Suprapubic skin (tissue), 4 donors: Measurements from ENCODE around the gene NDE1. TPM values are rescaled to one million over a fixed set of nuclear protein-coding genes. Genes with fewer than 3 reads are reported as not detected.

ENCODE experiments used
- DNase-seq, 2 donors: peaks; one replicate each; pipeline ENCODE4 v3.0.0-alpha.2; 2019; ENCODE audit warnings: low spot score in 2 of 2
- H3K27ac ChIP-seq: fragments of 200-600 bp; sonication (generic); one replicate; pipeline ENCODE4 v1.5.1; 2019
- H3K27me3 ChIP-seq: fragments of 200-600 bp; sonication (generic); one replicate; pipeline ENCODE4 v1.5.1; 2019
- H3K36me3 ChIP-seq: fragments of 200-600 bp; sonication (generic); one replicate; pipeline ENCODE4 v1.5.1; 2019
- H3K4me1 ChIP-seq: fragments of 200-600 bp; sonication (generic); one replicate; pipeline ENCODE4 v1.5.1; 2019
- H3K4me3 ChIP-seq: fragments of 200-600 bp; sonication (generic); one replicate; pipeline ENCODE4 v1.5.1; 2019; ENCODE audit warnings: mild to moderate bottlenecking
- H3K9me3 ChIP-seq: fragments of 200-600 bp; sonication (generic); one replicate; pipeline ENCODE4 v1.5.1; 2019
- CTCF ChIP-seq, 2 donors: fragments of 200-600 bp in 1 of 2; fragments of 450-650 bp in 1 of 2; sonication (generic) in 1 of 2; IDR thresholded peaks; one replicate each; pipeline ENCODE4 v1.5.1; 2016 to 2019; ENCODE audit warnings: antibody characterized with exemption in 2 of 2, mild to moderate bottlenecking in 1 of 2, moderate library complexity in 1 of 2
- EP300 ChIP-seq: sonication (generic); formaldehyde crosslinking; IDR thresholded peaks from one replicate; pipeline ENCODE4 v1.6.1; 2017; ENCODE audit warnings: antibody characterized with exemption
- POLR2A ChIP-seq, 2 donors: fragments of 450-650 bp; IDR thresholded peaks; one replicate each; pipeline ENCODE4 v1.6.1; 2017; ENCODE audit warnings: antibody characterized with exemption in 2 of 2, mild to moderate bottlenecking in 2 of 2, moderate library complexity in 2 of 2
- POLR2AphosphoS5 ChIP-seq, 3 donors: sonication (generic); formaldehyde crosslinking; IDR thresholded peaks; one replicate each; pipeline ENCODE4 v1.6.1; 2017; ENCODE audit warnings: antibody characterized with exemption in 3 of 3
- WGBS: methylation state at CpG from one replicate; pipeline ENCODE4 v1.1.5; 2018; 5-methylcytosine and 5-hydroxymethylcytosine counted together
- total RNA-seq, 4 donors: library from RNA; depleted of rRNA; stranded (reverse); fragments of >200 nt; gene quantifications; one replicate each; pipeline ENCODE4 v1.1.0, GENCODE V29; 2016

NDE1 gene
- total RNA-seq, 4 donors from 2014 or later = 85.2 to 145 (median 120) TPM

GRCh38 chr16:15640966-15641365, 9.1 kb upstream of the NDE1 start:
- Histone ChIP-seq H3K27me3 (no peaks in the 10 kb centered on the region), H3K4me1 (peaks cover 38% of the 10 kb centered on the region), H3K9me3 (no peaks in the 10 kb centered on the region), H3K4me3 (no peak overlapping the region), H3K27ac (no peak overlapping the region), H3K36me3 (peaks cover 43% of the 10 kb centered on the region)
- TF ChIP-seq EP300 = no peak
- 77% methylated on average over 4 of the region's 4 CpGs for WGBS
- no peak for DNase-seq

DNA sequence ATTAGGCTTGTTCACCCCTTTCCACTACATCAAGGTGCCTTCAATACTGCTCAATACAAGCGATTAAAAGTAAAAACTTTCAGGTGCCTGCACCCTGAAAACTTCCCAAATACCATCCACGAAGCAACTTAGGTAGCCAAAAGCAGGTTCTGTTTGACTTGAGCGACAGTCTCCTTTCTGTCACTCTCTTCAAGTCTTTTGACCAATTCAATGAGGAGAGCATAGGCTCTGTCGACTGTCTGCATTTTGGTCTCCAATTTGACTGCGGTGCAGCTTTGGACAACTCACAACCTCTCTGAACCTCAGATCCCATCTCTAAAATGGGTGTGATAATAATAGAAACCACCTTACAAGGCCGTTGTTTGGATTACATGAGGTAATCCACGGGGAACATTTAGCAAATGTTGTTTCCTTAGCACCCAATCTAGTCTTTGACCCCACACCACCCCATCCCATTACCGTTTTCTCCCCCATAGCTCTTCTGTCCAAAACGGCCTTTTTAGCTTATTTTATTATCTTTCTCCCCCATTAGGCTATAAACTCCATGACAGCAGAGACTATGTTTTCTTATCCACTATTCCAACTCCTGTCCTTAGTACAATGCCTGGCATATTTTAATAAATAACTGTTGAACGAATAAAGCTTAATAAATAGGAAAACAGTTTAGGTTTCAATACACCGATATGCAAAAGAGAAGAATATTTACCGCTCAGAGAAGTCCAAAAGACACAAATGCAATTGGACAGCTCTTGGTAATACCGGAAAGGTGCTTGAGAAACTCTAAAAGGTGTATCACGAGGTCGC, 8.1 kb upstream of the NDE1 start:
- Histone ChIP-seq H3K36me3 (peaks cover 33% of the 10 kb centered on the region), H3K27me3 (no peaks in the 10 kb centered on the region), H3K27ac (peak overlapping the region; percentile 99), H3K4me3 (peak overlapping the region; percentile 97), H3K4me1 (peaks cover 41% of the 10 kb centered on the region), H3K9me3 (no peaks in the 10 kb centered on the region)
- DNase-seq = no peak
- TF ChIP-seq EP300 (no peak), POLR2A (IDR thresholded peaks at IDR 0.05) (no peak), POLR2AphosphoS5 (IDR thresholded peaks at IDR 0.05) (no peak), CTCF (IDR thresholded peaks at IDR 0.05) (no peak)
- 16% methylated on average over 15 of the region's 15 CpGs for WGBS

GRCh38 chr16:15642557-15643047, 7.4 kb upstream of the NDE1 start:
- H3K36me3 ChIP-seq = peaks cover 26% of the 10 kb centered on the region
- no peaks in the 10 kb centered on the region for H3K9me3 ChIP-seq
- no peak for TF ChIP-seq POLR2A (IDR thresholded peaks at IDR 0.05)
- TF ChIP-seq CTCF (IDR thresholded peaks at IDR 0.05) = peak; percentile 13 to 34
- no peak for TF ChIP-seq EP300
- no peak for TF ChIP-seq POLR2AphosphoS5 (IDR thresholded peaks at IDR 0.05)
- peak overlapping the region; percentile 99 for H3K27ac ChIP-seq
- WGBS = 0% methylated on average over 18 of the region's 23 CpGs
- DNase-seq = peak; percentile 84 to 91
- no peaks in the 10 kb centered on the region for H3K27me3 ChIP-seq
- peaks cover 41% of the 10 kb centered on the region for H3K4me1 ChIP-seq
- H3K4me3 ChIP-seq = peak overlapping the region; percentile 97

DNA sequence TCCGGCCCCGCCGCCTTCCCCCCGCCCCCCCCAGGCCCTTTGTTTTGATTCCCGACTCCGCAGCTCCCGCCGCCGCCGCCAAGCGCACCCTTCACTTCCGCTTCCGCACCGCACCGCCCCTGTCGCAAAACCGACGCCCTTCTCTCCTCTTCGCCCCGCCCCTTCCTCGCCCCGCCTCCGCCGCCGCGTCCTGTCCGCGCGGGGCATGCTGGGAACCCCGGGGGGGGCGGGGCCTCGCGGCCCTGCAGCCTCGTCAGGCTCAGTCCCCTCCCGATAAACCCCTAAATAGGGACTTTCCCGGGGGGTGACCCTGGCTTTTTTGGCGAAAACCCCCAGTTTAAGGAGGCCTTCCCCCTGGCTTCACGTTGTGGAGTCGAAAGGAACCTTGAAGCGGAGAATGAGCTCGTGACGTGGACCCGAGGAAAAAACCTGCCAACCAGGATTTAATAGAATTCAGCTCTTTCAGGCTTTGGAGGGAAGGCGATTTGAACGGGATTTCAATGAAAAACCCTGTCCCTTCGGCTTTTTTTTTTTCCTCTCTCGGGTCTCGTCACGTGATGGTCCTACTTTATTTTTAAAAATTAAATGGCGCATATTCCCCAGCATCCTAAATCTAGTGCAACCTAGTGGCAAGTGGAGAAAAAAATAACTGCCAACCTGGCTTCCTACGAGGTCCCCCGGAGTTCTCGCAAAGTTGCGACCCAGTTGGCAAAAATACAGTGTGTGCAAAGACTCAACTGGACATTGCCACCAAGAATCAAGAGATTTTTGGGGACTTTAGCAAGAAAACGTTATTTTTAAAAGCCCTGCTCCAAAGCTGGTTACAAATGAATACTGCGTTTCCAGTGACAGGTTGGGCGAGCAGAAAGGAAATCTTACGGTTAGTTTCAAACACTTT, 6.7 kb upstream of the NDE1 start, which contains the start of gene MARF1:
MARF1 (minus strand) TSS at position 107 of the 898 bp plus-strand sequence. CDS start 3,921 bp downstream, outside the sequence.
- TF ChIP-seq CTCF (IDR thresholded peaks at IDR 0.05) (peak; percentile 19 to 20), POLR2A (IDR thresholded peaks at IDR 0.05) (peak; percentile 93 to 98), POLR2AphosphoS5 (IDR thresholded peaks at IDR 0.05) (peak in 2 of 3 donors; percentile 86), EP300 (no peak)
- peak within 1 kb of the TSS; percentile 97 for H3K4me3 ChIP-seq
- DNase-seq = peak; percentile 99
- no peaks in the 10 kb centered on the region for H3K27me3 ChIP-seq
- H3K36me3 ChIP-seq = peaks cover 19% of the 10 kb centered on the region
- H3K9me3 ChIP-seq = no peaks in the 10 kb centered on the region
- H3K4me1 ChIP-seq = peaks cover 41% of the 10 kb centered on the region
- under 1% methylated on average over 51 of the region's 58 CpGs for WGBS
- H3K27ac ChIP-seq = peak within 1 kb of the TSS; percentile 99

- 6% methylated on average over 4 of the region's 4 CpGs for WGBS
- H3K27me3 ChIP-seq = no peaks in the 10 kb centered on the region
- peaks cover 41% of the 10 kb centered on the region for H3K4me1 ChIP-seq
- H3K27ac ChIP-seq = peak overlapping the region; percentile 99
- H3K4me3 ChIP-seq = peak overlapping the region; percentile 97
- TF ChIP-seq CTCF (IDR thresholded peaks at IDR 0.05) (no peak), EP300 (no peak), POLR2A (IDR thresholded peaks at IDR 0.05) (no peak), POLR2AphosphoS5 (IDR thresholded peaks at IDR 0.05) (no peak)
- no peak for DNase-seq
- no peaks in the 10 kb centered on the region for H3K9me3 ChIP-seq
- peaks cover 13% of the 10 kb centered on the region for H3K36me3 ChIP-seq
These were observed 6.1 kb upstream of the NDE1 start for GRCh38 chr16:15643946-15644250.
